GM21360 (cell line): ENCODE results near the gene KIRREL2.

Experiments used
- ATAC-seq: cut with Tn5 transposase; IDR thresholded peaks from one replicate; pipeline ENCODE4 v1.9.1; 2021; ENCODE audit warnings: mild to moderate bottlenecking, moderate library complexity; ENCODE audit not compliant: unreplicated experiment

The KIRREL2 gene

DNA sequence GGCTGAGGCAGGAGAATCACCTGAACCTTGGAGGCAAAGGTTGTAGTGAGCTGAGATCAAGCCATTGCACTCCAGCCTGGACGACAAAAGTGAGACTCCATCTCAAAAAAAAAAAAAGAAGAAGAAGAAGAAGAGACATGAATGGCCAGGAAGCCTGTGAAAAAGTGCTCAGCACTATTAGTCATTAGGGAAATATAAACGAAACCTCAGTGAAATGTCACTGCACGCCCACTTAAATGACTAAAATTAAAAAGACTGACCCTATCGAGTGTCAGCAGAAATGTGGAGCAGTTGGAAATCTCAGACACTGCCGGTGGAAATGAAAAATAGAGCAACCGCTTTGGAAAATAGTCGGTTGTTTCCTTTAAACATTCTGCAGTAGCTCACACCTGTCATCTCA lies 56.9 kb downstream of the KIRREL2 start:
- no peak for ATAC-seq

- no peak for ATAC-seq
Measured at GRCh38 chr19:35915443-35915842, 58.7 kb downstream of the KIRREL2 start.
